ENCODE data around the gene SLC5A6.

The SLC5A6 gene

DNA sequence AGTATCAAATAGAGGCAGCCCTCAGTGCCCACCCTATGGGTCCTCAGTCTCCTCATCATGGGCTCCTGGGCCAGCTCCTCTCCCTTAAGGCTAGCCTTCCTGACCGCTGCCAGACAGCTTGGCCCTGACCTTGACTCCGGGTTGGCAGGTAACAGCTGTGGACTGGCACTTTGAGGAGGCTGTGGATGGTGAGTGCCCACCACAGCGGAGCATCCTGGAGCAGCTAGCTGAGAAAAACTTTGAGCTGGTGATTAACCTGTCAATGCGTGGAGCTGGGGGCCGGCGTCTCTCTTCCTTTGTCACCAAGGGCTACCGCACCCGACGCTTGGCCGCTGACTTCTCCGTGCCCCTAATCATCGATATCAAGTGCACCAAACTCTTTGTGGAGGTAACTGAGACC lies 24.1 kb upstream of the SLC5A6 start:
- DNase-seq: no peak

DNA sequence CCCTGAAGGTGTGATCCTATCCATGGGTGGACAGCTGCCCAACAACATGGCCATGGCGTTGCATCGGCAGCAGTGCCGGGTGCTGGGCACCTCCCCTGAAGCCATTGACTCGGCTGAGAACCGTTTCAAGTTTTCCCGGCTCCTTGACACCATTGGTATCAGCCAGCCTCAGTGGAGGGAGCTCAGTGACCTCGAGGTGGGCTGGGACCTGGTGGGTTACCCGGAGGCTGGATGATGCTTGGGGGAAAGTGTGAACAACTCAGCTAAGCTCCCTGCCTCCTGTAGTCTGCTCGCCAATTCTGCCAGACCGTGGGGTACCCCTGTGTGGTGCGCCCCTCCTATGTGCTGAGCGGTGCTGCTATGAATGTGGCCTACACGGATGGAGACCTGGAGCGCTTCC lies 21.3 kb upstream of the SLC5A6 start:
- DNase-seq: no peak

DNA sequence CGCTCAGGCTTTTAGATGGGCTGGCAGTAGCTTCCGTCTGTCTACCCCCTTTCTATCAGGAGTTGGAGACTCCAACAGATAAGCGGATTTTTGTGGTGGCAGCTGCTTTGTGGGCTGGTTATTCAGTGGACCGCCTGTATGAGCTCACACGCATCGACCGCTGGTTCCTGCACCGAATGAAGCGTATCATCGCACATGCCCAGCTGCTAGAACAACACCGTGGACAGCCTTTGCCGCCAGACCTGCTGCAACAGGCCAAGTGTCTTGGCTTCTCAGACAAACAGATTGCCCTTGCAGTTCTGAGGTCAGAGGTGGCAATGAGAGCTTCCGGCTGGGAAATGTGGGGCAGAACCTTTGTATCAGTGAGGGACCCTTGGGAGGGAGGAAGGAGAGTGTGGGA lies 19.9 kb upstream of the SLC5A6 start:
- no peak for DNase-seq

DNA sequence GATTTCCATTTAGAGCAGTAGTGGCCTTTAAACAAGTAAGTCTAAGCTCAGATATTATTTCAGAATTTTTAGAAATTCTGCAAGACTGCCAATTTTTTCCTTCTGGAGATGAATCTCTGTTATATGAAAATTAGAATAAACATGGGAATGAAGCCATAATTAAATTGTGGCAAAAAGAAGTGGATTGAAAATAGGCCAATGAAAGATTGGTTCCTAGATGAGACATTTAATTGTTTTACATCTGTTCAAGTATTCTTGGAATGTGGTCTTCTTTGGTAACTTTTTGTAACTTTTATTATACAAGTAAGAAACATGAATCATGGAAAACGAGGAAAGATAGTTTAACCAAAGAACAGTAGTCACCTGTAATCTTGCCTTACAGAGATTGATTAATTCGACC lies 15.4 kb upstream of the SLC5A6 start:
- no peak for DNase-seq

DNA sequence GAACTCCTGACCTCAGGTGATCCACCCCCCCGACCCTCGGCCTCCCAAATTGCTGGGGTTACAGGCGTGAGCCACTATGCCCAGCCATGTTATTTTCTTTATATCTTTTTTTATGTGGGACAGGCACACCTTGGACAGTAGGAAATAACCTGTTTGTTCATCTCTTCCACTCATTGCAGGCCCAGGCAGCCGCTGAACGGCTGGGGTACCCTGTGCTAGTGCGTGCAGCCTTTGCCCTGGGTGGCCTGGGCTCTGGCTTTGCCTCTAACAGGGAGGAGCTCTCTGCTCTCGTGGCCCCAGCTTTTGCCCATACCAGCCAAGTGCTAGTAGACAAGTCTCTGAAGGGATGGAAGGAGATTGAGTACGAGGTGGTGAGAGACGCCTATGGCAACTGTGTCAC lies 13.5 kb upstream of the SLC5A6 start:
- no peak for DNase-seq

DNA sequence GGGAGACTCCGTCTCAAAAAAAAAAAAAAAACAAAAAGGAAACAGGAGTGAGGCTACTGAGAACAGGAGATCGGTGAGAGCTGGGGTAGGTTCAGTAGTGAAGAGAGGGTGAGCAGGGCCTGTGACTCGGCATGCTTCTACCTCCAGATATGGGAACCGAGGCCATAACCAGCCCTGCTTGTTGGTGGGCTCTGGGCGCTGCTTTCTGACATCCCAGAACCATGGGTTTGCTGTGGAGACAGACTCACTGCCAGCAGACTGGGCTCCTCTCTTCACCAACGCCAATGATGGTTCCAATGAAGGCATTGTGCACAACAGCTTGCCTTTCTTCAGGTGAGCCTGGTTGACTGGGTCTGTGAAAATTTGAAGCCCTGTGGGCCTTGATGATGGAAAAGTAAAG lies 11.3 kb upstream of the SLC5A6 start:
- no peak for DNase-seq

DNA sequence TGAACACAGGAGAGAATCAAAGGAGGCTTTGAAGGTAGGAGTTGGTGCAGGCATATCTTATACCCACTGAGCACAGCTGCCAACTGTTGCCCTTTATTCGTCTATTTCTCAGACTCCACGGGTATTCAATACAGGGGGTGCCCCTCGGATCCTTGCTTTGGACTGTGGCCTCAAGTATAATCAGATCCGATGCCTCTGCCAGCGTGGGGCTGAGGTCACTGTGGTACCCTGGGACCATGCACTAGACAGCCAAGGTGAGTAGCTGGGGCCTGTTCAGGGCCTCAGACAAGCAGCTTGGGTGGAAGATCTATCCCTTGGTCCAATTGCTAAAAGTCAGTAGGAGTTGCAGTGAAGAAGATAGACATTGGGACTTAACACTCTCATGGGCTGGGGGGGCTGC lies 10.3 kb upstream of the SLC5A6 start:
- DNase-seq: no peak

DNA sequence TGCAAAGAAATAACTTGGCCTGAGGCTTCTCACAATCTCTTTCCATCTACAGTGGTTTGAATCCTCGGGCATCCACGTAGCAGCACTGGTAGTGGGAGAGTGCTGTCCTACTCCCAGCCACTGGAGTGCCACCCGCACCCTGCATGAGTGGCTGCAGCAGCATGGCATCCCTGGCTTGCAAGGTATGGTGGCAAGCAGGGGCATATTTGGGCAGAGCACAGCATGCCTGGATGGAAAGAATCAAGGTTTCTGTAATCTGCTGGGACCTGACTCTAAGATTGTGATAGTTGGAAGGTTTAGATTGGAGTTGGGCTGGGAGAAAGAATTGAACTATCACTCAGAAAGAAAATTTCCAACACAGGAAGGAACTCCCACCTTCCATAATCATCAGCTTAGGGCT lies 9.1 kb upstream of the SLC5A6 start:
- DNase-seq: no peak

DNA sequence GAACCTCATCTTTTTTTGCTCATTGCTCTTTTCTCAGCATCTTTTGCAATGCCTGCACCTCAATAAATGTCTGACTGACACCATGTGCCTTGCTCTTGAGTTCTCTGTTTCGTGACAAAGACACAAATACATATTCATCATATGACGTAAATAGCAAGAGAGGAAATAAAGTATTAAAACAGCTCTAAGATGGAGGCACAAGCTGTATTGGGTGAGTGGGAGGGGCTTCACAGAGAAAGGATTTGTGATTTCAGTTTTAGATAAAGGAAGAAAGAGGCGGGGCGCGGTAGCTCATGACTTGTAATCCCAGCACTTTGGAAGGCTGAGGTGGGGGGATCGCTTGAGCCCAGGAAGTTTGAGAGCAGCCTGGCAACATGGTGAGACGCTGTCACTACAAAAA lies 8.0 kb upstream of the SLC5A6 start:
- DNase-seq: no peak

DNA sequence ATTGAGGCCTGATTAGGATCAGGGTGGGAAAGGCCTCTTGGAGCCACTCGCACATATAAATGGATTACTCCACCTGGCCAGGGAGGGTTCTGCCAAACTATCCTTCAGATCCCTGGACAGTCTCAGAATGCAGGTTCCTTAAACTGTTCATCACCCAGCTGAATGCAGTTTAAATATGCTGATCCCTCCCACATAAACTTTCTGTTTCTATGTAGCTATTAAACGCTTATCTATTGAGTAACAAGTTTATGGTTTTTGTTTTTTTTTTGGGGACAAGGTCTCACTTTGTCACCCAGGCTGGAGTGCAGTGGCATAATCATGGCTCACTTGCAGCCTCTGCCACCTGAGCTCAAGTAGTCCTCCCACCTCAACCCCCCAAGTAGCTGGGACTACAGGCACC lies 7.0 kb upstream of the SLC5A6 start:
- DNase-seq: no peak

DNA sequence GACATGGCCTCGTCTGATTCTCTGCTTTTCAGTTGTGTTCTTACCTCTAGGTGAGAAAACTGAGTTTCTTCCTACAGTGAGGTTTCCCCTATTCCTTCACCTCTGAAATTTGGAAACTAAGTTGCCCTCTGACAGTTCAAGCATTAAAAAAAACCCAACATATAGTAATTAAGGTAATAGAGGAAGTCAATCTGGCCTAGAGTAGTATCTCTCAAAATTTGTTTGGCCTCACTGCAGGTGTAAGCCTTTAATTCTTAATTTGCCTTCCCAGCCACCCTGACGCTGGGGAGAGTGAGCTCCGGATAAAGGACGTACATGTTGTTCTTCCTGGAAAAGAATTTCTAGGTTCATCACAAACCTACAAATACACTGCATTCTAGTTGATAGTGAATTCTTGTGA lies 6.5 kb upstream of the SLC5A6 start:
- DNase-seq: no peak

DNA sequence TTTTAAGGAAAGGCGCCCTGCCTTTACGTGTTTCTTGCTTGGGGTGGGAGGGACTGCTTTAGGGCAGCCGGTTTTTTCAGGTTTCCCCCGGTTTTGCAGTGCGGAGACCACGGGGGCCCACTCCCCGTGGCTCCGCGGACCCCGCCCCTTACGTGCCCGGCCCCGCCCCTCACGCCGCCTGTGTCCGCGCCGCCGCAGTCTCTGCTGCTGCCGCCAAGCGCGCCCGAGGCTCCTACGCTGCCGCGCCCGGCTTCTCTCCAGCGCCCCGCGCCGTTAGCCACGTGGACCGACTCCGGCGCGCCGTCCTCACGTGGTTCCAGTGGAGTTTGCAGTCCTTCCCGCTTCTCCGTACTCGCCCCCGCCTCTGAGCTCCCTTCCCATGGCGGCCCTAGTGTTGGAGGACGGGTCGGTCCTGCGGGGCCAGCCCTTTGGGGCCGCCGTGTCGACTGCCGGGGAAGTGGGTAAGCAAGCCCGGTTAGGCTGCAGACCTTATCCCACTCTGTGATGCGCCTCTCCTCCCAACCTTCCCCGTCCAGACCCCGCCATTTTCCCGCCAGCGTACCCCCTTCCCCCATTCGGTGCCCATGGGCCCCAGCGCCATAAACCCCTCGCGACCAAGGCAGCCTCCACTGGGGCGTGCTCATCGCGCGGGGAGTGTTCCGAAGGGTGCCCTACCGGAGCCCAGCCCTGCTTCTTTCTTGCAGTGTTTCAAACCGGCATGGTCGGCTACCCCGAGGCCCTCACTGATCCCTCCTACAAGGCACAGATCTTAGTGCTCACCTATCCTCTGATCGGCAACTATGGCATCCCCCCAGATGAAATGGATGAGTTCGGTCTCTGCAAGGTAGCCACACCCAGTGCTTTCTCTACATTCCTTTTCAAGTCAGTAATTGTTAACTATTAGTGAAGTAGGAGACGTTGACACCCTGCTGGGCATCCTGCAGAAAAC lies 5.4 kb upstream of the SLC5A6 start, which contains the start of gene CAD:
CAD (plus strand) TSS at position 197 of the 949 bp plus-strand sequence; CDS start at position 380, 183 bp downstream.
- peak; percentile 69 to 91 for DNase-seq

DNA sequence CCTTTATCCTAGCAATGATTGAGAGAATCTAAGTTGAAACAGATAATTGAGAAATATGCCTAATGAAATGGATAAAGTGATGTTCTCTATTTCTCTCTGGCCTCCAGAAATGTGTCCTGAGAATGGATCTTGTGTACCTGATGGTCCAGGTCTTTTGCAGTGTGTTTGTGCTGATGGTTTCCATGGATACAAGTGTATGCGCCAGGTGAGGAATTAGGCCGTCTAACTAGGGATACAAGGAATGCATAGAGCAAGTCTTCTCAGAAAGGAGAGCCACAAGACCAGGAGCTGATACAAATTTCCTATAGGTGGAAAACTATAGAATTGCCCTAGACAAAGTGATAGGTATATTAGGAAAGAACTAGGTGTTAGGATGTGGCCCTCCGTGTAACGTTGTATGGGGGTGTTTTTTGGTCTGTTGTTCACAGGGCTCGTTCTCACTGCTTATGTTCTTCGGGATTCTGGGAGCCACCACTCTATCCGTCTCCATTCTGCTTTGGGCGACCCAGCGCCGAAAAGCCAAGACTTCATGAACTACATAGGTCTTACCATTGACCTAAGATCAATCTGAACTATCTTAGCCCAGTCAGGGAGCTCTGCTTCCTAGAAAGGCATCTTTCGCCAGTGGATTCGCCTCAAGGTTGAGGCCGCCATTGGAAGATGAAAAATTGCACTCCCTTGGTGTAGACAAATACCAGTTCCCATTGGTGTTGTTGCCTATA lies 4.5 kb upstream of the SLC5A6 start:
- DNase-seq: no peak

DNA sequence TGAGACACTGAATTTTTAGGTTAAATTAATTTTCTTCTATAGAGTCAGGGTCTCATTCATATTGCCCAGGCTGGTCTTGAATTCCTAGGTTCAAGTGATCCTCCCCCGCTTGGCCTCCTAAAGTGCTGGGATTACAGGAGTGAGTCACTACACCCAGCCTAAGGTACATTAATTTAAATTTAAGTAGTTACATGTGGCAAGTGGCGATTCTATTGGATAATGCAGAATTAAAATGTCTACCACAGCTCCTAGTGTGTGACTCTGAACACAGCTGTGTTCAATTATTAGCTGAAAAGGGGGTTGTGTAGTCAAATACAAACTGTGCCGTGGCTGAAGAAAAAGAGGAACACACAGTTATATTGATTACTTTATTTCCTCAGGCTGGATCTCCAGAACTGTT lies 2.9 kb upstream of the SLC5A6 start:
- no peak for DNase-seq

DNA sequence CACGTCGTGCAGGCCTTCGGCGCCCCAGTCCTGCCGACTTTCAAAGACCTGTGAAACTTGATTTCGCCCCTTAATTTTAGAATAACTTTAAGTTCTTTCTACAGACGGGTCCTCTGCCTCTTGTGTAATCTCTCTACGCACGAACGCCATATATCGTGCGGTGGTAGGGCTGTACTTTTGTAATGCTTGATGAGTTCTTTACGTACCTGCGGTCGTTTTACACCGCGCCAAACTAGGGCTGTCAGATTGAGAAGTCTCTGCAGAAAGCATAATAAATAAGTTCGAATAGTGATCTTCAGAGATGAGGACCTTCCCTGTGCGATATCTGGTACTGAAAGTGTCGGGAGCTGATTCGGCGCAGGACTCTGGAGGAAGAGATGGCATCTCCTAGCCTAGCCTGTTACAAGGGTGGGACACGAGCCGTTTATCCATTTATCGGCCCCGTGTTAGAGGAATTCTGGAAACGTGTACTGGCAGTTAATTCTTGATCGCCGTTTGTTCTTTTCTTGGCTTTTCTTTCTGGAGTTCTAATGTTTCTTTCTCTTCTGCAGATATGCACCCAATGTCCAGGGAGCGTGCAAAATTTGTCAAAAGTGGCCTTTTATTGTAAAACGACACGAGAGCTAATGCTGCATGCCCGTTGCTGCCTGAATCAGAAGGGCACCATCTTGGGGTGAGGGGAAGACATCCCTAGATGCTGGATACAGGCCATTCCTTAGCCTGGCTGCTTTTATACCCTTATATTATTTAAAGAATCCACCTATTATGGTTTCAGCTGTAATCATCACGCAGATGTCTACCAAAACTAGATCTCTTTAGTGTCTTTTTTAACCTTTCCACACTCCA lies 781 bp upstream of the SLC5A6 start:
- DNase-seq: no peak

DNA sequence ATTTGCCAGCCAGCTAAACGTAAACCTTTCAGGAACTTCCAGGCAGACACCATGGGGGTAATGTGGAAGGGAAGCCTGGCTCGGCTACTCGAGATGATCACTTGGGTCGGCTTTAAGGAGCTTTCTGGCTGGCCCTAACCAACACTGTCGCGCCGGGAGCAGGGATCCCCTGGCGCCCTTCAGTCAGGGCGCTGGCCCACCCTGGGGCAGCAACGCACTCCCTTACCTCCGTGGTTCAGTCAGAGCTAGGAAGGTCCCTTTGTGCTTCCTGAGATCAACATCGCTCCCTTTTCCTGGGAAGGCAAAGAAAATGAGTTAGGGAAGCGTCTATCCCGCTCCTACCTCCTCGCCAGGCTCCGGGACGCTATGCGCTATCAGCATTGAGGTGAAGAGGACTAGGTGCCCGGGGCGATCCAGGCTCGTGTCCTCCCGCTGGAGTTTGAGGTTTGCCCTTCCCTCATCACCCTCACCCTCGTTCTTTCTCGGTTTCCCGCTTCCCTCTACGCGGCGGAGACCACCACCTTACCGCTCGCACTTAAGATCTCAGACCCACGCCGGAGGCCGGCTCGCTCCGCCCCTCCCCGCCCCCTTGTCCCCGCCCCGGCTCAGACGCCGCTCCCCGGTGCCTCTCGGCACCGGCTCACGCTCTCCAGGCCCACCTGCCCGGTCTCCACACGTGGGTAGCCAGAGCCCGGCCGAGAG lies 676 bp downstream of the SLC5A6 start:
- DNase-seq: no peak

DNA sequence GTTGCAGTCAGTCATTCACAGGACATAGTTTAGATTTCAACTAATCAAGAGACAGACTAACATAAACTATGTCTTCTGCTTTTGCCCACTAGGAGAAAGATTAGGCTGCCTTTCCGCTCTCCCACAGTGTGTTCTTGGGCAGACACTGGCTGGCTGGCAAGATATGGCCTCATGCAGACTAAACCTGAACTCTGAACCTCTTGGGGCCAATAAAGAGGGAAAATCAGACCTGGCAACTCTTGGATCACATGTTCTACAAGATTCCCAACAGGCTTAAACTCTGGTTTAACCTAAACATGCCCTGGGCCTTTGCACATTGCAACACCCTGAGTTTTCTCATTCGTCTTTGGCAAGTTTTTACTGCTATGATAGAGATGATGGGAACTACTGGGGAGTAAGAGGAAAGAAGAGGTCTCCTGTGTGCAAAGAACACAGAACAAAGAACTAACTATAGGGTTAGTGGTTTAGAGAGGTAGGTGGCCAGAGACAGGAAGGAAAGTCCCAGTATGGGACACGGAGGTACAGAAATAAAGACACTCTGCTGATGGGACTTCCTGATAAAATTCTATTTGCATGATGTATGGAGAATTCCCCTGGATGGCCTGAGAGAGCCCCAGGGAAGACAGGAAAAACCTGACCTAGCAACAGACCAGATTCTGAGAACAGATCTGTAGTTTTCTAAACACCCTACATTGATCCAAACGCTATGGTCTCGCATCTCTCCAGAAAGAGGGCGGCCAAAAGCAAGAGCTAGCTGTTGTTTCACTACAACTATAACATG lies 2.3 kb downstream of the SLC5A6 start:
- no peak for DNase-seq

DNA sequence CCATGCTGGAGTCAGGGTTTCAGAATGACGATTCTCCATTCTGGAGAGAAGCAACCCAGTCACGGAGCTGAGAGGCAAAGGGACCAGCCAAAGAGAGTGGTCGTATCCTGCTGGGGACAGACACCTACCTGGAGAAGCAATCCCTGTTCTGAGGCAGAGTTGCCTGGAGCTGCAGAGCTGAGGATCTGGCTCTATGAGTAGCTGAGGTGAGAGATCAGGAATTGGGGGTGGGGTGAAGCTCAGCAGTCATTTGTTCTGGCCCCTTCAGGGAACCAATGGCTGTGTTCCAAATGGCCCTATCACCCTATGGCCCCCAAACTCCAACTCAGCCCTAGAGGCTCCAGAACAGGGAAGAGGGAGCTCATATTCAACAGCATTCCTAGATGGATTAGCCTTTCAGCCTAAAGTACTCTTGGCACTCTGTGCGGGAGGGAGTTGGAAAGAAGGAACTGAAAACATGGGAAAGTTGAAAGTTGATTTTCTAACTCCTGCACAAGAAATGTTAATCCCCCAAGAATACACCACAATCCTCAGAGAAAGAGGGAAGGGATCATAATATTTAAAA lies 3.5 kb downstream of the SLC5A6 start:
- no peak for DNase-seq

DNA sequence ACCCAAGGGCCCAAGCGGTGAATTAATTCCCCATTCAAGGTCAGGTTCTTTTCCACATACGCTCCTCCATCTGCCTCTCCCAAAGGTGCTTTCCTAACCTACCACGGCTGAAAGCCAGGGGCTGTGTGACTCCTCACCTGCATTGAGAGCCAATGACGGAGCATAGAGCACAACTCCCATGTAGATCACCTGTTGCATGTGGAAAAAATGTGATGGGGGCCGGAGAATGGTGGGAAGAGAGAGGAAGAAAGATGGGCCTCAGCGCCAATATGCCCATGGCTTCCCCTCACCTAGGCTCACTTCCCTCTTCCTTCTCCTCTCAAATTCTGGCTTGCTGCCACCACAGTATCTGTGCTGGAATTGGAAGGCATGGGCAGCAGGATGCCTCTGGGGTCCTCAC lies 5.7 kb downstream of the SLC5A6 start:
- DNase-seq: no peak

DNA sequence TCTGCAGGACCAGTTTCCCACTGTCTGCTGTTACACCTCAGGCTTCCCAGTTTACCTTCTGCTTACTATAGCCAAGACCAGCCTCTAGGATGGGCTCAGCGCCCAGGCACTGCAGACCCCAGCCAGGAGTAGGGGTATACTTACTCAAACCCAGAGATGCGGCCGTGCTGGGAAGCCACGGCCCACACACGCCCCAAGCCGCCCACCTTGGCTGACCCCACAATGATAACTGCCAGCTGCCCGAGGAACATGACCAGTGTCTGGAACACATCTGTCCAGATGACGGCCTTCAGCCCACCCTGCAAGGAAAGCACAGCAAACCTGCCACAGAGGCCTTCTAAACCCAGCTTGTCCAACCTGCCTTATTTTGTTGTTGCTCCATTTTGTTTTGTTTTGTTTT lies 6.9 kb downstream of the SLC5A6 start:
- DNase-seq: no peak

DNA sequence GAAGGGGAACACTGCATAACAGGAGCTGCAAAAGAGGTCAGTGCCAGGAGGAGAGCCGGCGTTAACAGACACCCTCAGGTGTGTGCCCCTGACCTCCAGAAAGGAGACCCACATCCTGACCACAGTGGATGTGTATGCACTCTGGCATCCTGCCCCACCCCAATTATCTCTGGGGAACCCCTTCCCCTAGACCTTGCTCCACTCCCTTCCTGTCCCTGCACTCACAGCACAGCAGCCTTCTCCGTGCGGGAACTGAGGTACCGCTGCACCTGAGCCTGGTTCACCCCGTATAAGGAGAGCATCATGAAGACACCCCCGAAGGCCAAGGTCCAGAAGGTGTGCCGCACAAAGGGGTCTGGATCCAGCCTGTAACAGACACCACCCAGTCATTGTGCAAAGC lies 7.5 kb downstream of the SLC5A6 start:
- DNase-seq: no peak

DNA sequence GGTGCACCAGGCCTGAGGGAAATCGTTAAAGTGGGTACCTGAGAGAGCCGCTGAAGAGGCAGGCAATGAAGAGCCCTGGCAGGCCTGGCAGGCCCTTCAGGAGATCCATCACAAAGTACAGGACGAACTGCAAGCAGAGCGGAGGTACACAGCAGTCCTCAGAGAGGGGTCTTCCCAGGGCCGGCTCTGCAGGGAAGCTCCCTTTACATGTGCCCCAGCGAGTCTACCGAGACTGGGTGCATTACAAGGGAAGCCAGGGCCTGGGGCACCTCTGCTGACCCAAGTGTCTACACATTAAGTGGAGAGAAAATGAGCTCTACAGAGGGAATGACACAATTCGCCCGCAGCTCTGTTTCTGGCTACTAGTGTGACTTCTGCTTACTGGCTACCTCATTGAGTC lies 8.3 kb downstream of the SLC5A6 start:
- no peak for DNase-seq

Measured in NCI-H446 (cell line).